HT-29 (cell line): ENCODE data around the gene SH3PXD2A. TPM values are rescaled to one million over a fixed set of nuclear protein-coding genes. Genes with fewer than 3 reads are reported as not detected.
"Not testable (repeated sequence)": the region's sequence is repeated elsewhere in the genome, so short reads cannot be mapped to it uniquely, and the experiment has no call there.

Experiments
- DNase-seq: peaks from one replicate; pipeline ENCODE4 v3.0.0-alpha.2; 2015; ENCODE audit warnings: low spot score
- total RNA-seq: library from RNA; depleted of rRNA; stranded (reverse); fragments of >200 nt; shearing (Covaris generic); gene quantifications from 2 replicates; pipeline ENCODE4 v1.2.3, GENCODE V29; 2014

The SH3PXD2A gene
- total RNA-seq, 1 experiment from 2014 or later = 2.7 TPM

DNA sequence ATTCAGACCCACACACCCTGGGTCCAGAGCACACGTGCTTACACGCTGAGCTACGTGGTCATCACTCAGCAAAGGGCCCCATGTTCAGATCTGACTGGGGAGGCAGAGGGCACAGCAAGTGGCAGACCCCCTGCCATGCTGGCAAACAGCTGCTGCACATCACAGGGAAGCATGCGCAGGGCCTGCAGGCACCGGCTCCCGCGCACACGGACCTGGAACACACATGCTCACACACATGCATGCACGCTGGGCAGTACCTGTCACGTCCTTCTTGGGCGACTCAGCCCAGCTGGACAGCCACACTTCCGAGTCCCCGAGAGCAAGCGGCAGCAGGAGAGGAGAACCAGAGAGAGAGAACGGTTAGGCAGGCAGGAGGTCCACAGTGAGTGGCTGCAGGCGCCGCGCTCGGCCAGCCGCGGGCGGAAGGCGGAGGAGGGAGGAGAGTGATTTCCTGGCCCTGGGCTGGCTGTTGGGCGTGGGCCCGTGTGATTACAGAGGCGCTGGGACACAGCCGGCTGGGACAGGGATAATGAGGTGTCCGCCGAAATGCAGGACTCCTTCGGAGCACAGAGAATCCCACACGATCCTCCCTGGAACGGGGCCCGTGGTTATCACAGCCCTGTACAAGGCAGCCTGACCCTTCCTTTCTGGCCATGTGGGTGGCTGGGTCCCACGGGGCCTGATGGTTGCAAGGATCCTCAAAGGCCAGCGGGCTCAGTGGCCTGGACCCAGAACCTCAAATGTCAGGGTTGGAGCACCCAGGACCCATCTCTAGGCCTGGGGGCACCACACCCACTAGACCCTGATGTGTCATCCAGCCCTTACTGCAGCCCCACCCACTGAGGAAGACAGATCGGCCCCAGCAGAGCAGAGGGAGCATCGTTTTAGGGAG lies 186.8 kb downstream of the SH3PXD2A start:
- DNase-seq = no peak

DNA sequence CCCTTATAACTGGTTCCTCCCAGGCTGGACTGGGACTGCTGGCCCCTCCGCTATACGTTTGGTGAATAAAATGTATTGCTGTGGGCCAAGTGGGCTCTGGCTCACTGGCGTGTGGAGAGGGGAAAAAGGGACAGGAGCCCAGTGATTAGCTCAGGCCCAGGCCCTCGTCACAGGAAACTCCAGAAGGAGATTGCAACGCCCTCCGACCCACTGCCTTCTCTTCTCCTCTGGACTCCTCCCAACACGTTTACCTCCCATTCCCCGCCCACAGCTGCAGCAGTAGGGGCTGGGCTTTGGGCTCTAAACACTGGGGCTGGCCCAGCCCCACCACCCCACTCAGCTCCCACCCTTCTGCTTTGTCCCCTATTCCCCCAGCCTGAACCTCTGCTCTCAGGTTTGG lies 188.0 kb downstream of the SH3PXD2A start:
- DNase-seq = no peak

DNA sequence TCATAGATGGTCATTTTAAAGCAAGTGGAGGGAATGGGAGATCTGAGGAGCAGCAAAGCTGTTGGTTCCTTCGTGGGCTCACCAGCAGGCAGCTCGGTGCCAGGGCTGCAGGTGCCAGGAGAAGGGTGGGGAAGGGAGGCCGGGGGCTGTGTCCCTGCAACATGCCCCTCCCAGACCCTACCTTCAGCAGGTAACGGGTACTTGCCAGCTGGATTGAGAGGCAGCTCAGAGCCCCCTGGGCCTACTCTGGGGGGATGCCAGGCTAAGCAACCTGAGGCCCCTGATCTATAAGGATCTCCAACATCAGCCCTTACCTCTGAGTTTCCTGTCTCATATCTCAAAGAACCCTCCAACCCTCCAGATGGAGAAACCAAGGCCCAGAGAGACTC lies 188.6 kb downstream of the SH3PXD2A start:
- DNase-seq = no peak

DNA sequence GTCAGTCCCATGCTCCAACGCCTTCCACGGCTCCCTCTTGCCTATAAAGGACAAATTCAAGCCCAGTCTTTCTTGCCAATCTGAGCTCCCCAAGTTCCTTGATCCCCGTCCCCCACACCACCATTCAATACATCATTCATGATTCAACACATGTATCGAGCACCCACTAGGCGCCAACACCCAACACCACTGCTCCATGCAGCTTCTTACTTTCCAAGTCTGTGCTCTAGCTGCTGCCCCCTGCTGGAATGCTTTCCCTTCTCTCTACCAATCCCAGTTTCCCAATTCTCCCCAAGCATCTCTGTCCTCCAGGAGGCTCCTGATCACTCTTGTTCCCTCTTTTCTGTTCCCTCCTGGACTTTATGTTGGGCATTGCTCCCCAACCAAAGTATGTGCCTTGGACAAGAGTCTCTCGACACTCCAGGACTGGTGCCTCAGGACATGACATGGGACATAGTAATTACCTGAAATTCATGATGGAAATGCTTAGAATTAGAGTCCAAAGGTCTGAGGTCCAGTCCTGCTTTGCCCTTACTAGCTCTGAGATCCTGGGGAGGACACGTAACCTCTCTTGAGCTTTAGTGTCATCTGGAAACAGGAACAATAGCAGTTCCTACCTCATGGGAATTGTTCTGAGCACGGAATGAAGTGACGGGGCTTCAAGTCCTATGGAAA lies 189.2 kb downstream of the SH3PXD2A start:
- DNase-seq = no peak

DNA sequence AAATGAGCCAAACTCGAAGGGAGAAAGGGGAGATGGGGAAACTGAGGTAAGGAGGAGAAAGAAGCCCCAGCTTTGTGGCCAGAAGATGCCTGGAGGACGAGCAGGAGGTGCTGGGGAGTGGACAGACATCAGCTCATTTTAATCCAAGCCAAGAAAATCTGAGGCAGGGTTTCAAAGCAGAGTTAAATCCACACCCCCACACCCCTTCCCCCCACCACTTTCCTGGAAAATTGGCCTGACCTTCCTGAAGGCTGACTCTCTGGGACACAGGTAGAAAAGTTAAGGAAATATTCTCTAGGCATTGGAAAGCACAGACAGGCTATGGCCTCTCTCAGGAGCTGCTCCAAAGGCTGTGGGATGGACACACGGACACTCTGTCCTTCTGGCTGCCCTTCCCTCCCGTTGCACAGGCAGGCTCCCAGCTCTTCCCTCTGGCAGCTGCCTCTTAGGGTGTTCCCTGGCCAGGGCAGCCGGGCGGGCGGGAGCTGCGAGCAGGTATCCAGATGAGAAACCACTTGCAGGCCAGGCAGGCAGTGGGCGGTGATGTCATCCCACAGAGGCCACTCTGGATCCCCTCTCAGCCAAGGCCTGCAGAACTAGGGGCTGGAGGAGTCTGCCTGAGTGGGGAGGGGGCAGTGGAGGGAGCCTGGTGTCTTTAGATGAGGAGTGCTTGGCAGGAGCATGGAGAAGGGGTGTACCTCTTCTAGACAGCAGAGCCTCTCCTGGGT lies 190.1 kb downstream of the SH3PXD2A start:
- no peak for DNase-seq

DNA sequence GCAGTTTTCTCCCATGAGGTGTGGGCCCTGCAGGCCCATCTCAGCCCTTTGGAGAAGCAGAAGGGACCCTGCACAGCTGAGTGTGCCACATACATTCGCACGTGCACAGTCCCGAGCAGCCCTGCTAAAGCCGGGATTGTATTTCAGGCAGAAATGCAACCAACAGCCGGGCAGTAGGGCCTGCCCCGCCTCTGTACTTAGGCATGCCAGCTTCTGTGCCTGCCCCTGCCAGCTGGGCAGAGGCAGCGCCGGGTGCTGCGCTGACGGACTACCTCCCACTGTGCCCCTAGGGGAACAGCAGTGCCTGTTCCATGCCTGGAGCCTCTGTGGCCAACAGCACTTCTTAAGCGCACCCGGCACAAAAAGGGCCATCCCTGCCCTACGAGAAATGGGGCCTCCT lies 191.6 kb downstream of the SH3PXD2A start:
- DNase-seq = no peak

DNA sequence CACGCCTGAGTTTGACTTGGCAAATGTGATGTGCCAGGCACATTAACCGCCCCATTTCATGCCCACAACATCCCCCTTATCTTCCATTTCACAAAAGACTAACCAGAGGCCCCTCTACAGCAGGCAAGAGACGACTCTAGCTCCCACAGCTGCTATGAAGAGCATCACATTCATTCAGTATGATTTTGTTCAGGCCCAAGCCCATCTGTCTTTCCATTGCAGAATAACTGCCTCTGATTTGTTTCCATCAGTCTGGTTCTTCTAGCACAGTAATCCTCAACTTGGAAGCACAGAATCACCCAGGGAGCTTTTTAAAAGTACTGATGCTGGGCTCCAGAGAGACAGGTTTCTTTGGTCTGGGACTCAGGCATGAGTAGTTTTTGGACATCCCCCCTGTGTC lies 192.1 kb downstream of the SH3PXD2A start:
- no peak for DNase-seq

DNA sequence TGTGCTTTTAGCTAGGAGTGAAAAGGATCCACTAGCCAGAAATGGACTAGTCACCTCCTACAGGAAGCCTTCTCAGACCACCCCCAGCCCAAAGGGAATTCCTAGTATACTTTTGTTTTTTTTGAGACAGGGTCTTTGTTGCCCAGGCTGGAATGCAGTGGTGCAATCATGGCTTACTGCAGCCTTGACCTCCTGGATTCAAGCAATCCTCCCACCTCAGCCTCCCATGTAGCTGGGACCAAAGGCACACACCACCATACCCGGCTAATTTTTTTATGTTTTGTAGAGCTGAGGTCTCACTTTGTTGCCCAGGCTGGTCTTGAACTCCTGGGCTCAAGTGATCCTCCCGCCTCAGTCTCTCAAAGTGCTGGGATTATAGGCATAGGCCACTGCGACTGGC lies 192.7 kb downstream of the SH3PXD2A start:
- DNase-seq = not testable (repeated sequence)

DNA sequence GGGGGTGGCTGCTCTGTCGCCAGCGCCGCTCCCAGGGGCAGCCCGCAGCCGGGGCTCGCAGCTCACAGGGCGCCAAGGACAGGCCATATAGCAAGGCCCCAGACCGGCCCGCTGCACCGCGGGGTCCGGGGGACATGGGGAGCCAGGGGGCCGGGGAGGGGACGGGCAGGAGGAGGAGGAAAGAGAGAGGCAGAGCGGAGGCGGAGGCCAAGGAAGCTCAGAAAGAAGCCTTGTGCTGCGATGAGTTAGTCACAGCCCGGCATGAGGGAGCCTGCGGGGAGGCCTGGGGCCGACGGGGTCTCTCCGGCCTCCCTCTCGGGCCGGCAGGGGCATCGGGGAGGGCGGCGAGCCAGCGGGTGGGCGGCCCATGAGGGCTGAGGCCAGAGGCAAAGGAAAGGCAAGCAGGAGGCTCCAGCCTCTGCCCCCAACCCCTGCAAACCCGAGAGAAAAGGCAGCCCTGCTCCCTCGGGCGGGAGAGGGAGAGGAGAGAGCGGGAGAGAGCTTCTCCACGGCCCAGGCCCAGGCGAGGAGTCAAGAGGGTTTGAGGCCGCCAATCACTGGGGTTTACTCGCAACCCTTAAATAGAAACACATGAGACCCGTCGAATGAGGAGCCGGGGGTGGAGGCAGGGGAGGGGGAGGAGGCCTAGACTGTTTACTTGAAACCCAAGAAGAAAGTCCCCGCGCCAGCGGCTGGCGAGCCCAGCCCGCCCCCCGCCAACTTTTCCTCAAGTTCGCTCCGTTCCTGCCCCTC lies 194.0 kb downstream of the SH3PXD2A start:
- no peak for DNase-seq

DNA sequence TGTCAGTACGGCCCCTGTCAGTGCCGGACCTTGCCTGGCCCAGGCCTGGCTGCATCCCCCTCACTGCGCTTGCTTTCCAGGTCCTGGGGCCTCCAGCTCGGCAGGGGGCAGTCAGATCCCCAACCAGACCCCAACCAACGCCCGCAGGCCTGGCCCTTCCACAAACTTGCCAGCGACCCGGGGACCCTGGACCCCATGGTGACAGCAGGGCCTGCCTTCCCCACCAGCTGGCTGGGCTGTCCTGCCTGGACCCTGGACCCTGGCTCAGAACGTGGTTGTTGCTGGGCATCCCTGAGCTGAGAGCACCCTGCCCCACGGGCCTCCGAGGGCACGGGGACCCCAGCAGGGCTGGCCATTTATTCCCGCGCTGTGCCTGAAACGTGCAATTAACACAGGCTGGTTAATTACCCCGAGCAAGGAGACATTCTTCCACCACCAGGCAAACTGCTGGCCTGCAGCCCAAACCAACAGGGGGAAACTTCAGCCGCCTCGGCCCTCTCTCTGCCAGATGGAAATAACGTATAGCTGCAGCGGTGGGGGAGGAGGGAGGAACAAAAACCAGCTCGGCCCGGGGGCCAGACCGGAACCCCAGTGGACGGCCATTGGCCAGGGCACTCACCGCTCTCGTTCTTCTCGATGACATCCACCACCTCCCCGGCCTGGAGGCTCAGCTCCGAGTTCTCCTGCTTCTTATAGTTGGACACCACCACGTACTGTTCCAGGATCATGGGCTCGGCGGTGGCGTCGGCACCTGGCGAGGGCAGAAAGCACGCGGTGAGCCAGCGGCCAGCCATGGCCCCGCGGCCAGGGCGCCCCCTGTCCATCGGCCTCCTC lies 194.8 kb downstream of the SH3PXD2A start:
- no peak for DNase-seq

DNA sequence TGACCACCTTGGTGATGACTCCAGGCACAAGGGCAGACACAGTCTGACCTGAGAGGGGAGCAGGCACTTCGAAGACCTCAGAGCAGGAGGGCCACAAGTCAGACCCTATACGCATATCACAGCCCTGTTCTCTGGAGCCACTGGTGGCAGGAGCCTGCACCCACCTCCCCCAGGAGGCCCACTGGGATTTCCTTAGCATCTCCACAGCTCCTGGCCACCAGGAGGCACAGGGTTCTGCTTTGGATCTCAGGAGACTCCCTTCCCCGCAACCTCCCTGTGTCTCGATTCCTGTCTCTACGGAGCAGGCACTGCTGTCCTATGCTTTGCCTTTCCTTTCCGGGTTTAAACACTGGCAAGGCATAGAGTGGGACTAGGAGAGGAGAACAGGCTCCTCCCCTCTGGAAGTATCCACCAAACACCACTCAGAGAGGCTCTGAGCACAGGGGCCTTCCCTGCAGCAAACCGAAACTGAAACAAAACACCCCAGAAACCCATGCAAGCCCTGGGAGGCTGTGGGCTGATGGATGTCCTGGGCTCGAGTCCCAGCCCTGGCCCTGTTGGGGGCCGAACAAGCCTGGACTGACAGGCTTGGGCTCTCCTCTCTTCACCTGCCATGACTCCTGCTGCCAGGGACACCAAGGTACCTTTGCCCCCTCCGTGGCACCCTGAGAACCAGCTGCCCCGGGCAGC lies 195.6 kb downstream of the SH3PXD2A start:
- no peak for DNase-seq

DNA sequence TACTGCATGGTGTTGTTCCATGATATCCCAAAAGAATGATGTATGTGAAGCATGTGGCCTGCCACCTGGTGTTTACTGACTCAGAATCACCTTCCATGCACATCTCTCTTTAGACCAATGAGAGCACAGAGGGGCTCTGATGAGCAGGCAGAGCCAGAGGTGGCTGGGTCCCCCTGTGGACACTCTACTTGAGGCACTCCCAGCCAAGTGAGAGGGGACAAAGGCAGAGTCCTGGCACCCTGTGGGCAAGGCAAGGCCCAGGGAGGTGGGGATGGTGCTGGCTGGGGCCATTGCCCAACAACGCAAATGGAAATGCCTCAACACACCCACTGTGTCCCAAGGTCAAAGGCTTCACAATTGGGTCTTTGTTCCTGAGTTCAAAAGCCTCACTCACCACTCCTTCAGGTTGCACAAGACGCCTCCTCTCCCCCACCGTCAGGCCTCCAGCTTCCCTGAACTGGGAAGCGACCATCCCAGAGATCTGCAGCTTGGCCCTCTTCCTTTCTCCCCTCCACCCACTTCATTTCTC lies 197.3 kb downstream of the SH3PXD2A start:
- no peak for DNase-seq

DNA sequence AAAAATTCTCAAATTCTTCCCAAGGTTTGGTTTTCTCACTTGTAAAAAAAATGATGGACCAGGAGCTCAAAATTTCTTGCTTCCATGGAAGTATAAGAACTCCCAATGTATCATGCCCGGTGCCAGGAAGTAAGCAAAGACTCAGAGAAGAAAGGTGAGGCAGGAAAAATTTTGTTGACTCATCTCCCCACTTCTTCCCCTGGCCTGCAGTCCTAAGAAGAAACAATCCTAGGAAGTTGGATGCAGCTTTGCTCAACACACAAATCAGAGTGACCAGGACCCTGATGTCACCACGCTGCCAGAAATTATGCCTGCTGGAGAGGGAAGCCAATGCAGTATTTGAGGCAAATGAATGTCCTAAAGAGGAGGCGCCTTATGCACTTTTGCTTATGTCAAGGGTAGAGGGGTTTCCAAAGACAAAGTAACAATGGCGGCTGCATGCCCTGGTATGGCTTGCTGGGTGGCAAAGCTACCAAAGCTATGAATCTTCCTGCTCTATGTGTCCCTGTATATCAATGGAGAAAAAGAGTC lies 198.2 kb downstream of the SH3PXD2A start:
- DNase-seq = no peak

DNA sequence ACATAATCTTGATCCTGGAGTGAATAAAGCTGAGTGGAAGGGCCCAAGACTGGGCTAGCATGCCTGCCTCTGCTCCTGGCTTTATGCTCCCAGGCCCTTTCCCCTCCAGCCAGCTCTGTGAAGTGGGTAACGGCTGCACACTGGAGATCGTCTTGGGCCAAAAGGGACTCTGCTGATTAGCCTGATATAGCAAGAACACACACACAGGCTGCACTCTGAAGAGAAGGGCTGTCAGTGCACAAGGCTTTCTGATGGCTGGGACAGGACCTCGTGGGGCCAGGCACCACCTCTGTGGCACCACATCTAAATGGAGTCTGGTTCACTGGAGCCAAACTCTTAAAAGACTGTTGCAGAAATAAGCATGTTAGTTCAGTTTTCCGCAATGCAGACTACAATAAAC lies 200.5 kb downstream of the SH3PXD2A start:
- DNase-seq = no peak

DNA sequence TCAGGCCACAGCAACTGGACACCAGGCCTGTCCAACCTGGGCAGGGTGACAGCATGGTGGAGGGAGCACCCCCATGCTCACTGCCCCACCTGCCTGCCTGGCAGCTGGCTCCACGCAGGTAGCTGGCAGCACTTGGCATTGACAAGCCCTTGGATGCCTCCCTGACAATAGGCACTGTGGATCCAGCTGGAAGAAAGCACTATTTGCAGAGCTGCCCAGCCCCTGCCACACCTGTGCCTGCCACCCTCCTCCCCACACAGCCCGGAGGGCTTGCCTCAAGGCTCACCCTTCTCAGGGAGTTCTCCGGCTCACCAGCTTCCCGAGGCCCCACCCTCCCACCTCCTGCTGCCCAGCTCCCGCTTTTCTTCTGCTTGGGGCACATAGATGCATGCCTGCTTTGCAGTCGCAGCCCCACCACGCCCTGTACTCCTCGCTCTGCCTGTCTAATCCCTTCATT lies 201.8 kb downstream of the SH3PXD2A start:
- no peak for DNase-seq

DNA sequence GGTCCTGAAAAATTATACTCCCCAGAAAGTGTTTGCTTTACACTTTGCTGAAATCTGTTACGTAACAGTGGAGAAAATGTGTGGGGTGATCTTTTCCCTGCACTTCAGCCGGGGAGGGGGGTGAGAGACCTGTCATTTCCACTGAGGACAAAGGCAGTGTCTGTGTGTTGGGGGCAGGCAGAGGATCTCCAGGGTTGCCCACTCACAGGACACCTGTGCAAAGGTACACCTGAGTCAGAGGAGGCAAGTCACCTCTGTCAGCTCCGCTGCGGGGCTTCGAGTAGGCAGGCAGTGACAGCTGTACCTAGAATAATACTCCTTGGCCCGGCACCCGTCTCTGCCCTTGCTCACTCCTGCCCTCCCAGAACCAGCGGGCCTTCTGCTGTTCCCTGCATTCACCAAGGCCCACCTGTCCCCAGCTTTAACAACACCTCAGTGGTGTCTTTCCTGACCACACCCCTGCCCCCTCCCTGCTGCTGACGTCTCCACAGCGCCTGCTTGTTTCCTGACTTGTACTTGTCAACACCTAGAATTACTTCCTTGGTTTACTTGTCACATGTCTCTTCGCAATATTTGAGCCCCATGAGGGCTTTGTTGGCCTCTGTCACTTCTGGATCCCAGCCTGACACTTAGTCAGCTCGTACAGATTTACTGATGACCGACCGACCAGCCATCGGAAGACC lies 202.6 kb downstream of the SH3PXD2A start:
- DNase-seq = no peak

DNA sequence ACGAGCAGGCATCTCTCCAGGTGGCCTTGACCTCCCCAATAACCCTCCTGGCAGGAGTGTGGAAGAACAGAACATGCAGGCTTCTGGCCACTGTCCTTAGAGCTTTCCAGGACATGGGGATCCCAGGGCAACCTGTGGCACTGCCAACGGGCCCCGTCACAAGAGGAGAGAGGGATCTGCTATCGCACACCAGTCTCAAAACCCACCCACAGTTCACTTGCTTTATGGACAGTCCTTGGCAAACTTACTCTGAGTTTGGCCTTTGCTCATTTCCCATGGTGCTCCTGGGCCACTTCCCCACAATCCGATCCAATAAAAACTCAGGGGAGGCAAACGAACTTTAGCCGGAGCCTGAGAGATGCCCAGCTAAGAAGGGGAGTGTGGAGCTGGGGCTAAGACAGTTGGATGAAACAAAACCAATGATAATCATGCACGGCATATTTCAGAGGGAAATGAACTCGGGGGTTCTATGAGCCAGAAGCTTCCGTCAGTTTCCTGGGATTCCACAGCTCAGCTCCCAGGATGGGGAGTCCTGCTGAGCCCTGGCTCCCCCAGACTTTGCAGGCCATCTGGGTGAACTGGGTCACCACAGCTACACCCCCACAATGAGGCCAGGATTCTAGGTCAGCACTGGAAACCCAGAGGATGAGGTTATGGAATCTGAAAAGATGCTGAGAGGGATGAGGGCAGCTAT lies 203.4 kb downstream of the SH3PXD2A start:
- DNase-seq = no peak

DNA sequence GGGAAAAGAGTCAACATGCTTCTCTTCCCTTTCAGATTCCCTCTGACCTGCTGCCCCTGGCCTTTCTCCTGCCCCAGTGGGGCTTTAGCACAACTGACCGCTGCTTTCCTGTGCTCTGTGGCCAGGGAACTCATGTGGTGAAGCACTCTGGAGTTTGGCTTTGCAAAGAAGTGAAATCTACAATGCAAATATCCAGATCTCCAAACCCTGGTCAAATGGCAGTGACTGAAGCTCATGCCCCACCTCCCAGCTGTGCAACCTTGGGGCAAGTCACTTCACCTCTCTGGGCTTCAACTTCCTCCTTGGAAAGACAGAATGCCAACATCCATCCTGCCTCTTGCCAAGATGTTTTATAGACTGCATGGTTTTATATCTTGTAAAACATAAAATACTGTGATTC lies 204.0 kb downstream of the SH3PXD2A start:
- no peak for DNase-seq
